Measurements from ENCODE around the gene CFAP221.

CFAP221 gene

DNA sequence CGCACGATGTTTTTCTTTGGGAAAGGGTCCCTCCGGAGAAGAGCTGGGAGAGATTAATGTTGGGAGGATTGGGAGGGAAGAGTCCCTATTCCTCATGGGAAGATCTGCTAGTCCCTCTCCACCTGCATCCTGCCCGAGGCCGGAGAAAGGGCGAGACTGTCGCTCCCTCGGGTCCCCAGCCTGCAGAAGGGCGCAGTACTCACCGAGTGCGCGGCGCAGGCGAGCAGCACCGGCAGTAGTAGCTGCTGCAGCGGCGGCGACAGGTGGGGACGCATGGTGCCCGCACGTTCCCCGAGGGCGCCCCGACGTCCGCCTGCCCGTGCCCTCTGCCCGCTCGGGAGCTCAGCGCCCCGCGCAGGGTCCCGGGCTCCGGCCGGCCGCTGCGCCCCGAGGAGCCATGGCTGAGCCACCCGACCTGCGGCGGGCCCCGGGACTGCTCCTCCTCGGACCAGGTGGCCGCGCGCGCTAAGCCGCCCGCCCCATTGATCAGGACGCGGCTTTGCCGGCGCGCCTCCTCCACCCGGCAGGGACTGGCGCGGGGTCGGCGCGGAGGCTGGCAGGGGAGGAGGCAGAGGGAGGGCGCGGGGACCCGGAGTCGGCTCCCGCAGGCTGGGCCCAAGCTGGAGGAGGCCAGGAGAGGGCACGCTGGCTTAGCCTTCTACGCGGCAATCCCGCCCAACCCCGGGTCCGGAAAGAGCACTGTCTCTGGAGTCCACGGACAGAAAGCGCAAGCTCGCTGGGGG is 20.1 kb upstream of the CFAP221 start, which contains the start of gene SCTR:
Gene SCTR, minus strand, starts transcription at position 532 of the 743 bp plus-strand sequence. Its CDS starts 257 bp downstream, at position 275.
- H3K9me3 ChIP-seq (ENCODE audit: severe bottlenecking), result no peaks in the 10 kb centered on the region
- no peak within 1 kb of the TSS for H3K27ac ChIP-seq (ENCODE audit: poor library complexity, severe bottlenecking)
- TF ChIP-seq, protein P1, sequence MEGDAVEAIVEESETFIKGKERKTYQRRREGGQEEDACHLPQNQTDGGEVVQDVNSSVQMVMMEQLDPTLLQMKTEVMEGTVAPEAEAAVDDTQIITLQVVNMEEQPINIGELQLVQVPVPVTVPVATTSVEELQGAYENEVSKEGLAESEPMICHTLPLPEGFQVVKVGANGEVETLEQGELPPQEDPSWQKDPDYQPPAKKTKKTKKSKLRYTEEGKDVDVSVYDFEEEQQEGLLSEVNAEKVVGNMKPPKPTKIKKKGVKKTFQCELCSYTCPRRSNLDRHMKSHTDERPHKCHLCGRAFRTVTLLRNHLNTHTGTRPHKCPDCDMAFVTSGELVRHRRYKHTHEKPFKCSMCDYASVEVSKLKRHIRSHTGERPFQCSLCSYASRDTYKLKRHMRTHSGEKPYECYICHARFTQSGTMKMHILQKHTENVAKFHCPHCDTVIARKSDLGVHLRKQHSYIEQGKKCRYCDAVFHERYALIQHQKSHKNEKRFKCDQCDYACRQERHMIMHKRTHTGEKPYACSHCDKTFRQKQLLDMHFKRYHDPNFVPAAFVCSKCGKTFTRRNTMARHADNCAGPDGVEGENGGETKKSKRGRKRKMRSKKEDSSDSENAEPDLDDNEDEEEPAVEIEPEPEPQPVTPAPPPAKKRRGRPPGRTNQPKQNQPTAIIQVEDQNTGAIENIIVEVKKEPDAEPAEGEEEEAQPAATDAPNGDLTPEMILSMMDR (IDR thresholded peaks at IDR 0.05; ENCODE audit: poor library complexity, severe bottlenecking), result no peak
- H3K36me3 ChIP-seq (ENCODE audit: low read depth), result no peaks in the 10 kb centered on the region
- H3K4me3 ChIP-seq (ENCODE audit: severe bottlenecking), result no peak within 1 kb of the TSS
- peaks cover 50% of the 10 kb centered on the region for H3K27me3 ChIP-seq (ENCODE audit: insufficient read depth, poor library complexity, severe bottlenecking)
- ATAC-seq (ENCODE audit: low read depth) (peak; percentile 19; the same call in 1 of the 3 replicates), DNase-seq (ENCODE audit: low spot score) (no peak)
- H3K4me1 ChIP-seq (ENCODE audit: insufficient read depth, poor library complexity, severe bottlenecking), result no peaks in the 10 kb centered on the region

DNA sequence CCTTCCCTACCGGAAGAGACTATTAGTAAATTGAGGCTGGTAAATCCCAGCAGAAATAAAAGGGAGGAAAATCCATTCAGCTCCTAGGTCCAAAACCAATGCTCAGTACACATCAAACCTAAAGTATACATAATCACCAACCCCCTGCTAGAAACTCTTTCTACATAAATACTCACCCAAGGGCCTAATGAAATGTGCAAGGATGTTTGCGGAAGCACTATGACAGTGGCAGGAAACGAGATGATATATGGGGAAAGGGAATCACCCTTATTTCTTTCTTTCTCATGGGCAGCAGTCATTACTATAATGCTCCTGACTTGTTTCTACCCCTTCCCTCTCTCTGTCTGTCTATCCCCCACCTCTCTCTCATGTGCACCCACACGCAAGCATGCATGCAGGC is 18.6 kb upstream of the CFAP221 start:
- no peaks in the 10 kb centered on the region for H3K36me3 ChIP-seq (ENCODE audit: low read depth)
- DNase-seq (ENCODE audit: low spot score) (no peak), ATAC-seq (ENCODE audit: low read depth) (no peak)
- peaks cover 60% of the 10 kb centered on the region for H3K27me3 ChIP-seq (ENCODE audit: insufficient read depth, poor library complexity, severe bottlenecking)
- H3K4me3 ChIP-seq (ENCODE audit: severe bottlenecking), result no peak overlapping the region
- no peak overlapping the region for H3K27ac ChIP-seq (ENCODE audit: poor library complexity, severe bottlenecking)
- no peaks in the 10 kb centered on the region for H3K9me3 ChIP-seq (ENCODE audit: severe bottlenecking)
- H3K4me1 ChIP-seq (ENCODE audit: insufficient read depth, poor library complexity, severe bottlenecking), result no peaks in the 10 kb centered on the region
- TF ChIP-seq, protein P1 (IDR thresholded peaks at IDR 0.05; ENCODE audit: poor library complexity, severe bottlenecking), result no peak

DNA sequence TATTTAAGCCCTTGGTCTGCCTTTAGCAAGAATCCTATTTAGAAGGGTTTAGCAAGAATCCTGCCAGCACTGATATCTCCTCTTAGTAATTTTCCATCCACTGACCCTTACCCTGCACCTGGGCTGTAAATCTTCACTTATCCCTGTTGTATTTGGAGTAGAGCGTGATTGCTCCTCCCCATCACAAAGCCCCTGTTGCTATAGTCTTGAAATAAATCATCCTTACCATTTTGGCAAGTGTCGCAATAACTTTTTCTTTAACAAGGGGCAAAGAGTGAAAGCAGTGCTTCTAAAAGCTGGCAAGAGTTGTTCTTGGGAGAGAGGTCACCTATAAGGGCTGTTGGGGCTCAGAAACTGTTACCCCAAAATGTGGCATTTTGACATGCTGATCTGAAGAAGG is 16.2 kb upstream of the CFAP221 start:
- H3K36me3 ChIP-seq (ENCODE audit: low read depth), result no peaks in the 10 kb centered on the region
- H3K27ac ChIP-seq (ENCODE audit: poor library complexity, severe bottlenecking), result no peak overlapping the region
- H3K27me3 ChIP-seq (ENCODE audit: insufficient read depth, poor library complexity, severe bottlenecking), result peaks cover 54% of the 10 kb centered on the region
- DNase-seq (ENCODE audit: low spot score) (no peak), ATAC-seq (ENCODE audit: low read depth) (no peak)
- TF ChIP-seq, protein P1 (IDR thresholded peaks at IDR 0.05; ENCODE audit: poor library complexity, severe bottlenecking), result no peak
- H3K4me3 ChIP-seq (ENCODE audit: severe bottlenecking), result no peak overlapping the region
- H3K4me1 ChIP-seq (ENCODE audit: insufficient read depth, poor library complexity, severe bottlenecking), result no peaks in the 10 kb centered on the region
- peaks cover 5% of the 10 kb centered on the region for H3K9me3 ChIP-seq (ENCODE audit: severe bottlenecking)

DNA sequence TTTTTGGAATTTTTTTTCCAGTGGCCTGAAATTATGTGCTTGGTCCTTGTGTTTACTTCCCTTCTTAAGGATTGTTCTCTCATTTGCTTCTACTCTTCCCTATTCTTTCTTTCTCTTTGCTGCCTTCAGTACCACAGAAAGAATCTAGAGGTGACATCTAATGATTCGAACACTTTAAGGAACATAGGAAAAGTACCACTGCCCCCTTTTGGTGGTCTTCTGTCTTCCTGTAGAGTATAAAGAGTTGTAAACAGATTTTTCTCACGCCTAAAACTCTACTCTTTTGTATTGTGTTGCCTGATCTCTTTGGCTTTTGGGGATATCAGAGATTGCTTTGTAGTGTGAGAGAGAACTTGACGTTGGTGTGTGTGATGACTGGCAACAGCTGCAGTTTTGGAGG is 13.0 kb upstream of the CFAP221 start:
- H3K4me1 ChIP-seq (ENCODE audit: insufficient read depth, poor library complexity, severe bottlenecking), result no peaks in the 10 kb centered on the region
- H3K36me3 ChIP-seq (ENCODE audit: low read depth), result no peaks in the 10 kb centered on the region
- H3K27me3 ChIP-seq (ENCODE audit: insufficient read depth, poor library complexity, severe bottlenecking), result peaks cover 21% of the 10 kb centered on the region
- H3K27ac ChIP-seq (ENCODE audit: poor library complexity, severe bottlenecking), result no peak overlapping the region
- no peak for ATAC-seq (ENCODE audit: low read depth)
- no peak for DNase-seq (ENCODE audit: low spot score)
- no peak overlapping the region for H3K4me3 ChIP-seq (ENCODE audit: severe bottlenecking)
- peaks cover 5% of the 10 kb centered on the region for H3K9me3 ChIP-seq (ENCODE audit: severe bottlenecking)
- TF ChIP-seq, protein P1 (IDR thresholded peaks at IDR 0.05; ENCODE audit: poor library complexity, severe bottlenecking), result peak; percentile 24

DNA sequence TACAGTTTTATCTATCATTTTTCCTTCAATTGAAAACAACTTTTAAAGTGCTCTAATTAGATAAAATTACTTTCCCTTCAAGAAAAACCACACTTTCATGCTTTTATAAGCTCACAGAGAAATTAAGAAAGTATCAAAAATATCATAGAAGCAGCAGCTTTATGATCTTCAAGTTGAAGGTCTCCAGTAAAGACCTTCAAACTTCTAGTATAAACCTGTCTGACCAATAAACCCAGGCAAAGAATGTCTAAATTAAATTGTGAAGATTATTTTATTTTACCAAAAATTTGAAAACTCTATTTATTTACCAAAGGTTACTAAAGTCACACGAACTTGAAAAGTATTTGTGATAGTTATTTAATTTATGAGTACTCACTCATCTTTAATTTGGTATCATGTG is 10.7 kb upstream of the CFAP221 start:
- H3K27ac ChIP-seq (ENCODE audit: poor library complexity, severe bottlenecking), result no peak overlapping the region
- H3K27me3 ChIP-seq (ENCODE audit: insufficient read depth, poor library complexity, severe bottlenecking), result peaks cover 13% of the 10 kb centered on the region
- H3K36me3 ChIP-seq (ENCODE audit: low read depth), result no peaks in the 10 kb centered on the region
- peaks cover 5% of the 10 kb centered on the region for H3K9me3 ChIP-seq (ENCODE audit: severe bottlenecking)
- DNase-seq (ENCODE audit: low spot score) (no peak), ATAC-seq (ENCODE audit: low read depth) (no peak)
- H3K4me3 ChIP-seq (ENCODE audit: severe bottlenecking), result no peak overlapping the region
- TF ChIP-seq, protein P1 (IDR thresholded peaks at IDR 0.05; ENCODE audit: poor library complexity, severe bottlenecking), result no peak
- no peaks in the 10 kb centered on the region for H3K4me1 ChIP-seq (ENCODE audit: insufficient read depth, poor library complexity, severe bottlenecking)
